Measurements from ENCODE around the gene SPG7.

SPG7 gene

DNA sequence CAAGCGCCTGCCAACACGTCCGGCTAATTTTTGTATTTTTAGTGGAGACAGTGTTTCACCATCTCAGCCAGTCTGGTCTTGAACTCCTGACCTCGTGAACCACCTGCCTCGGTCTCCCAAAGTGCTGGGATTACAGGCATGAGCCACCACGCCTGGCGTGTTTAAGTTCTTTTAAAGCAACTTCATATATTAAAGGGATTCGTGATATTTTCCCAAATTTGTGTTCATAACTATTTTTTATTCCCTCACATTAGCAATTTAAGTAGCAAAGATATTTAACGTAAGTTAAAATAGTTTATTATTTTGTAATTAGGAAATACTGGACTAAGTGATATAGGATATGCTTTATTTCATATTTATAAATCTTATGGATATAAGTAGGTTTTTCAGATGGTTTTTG lies 4.2 kb downstream of the SPG7 start:
- TF ChIP-seq, protein P1, sequence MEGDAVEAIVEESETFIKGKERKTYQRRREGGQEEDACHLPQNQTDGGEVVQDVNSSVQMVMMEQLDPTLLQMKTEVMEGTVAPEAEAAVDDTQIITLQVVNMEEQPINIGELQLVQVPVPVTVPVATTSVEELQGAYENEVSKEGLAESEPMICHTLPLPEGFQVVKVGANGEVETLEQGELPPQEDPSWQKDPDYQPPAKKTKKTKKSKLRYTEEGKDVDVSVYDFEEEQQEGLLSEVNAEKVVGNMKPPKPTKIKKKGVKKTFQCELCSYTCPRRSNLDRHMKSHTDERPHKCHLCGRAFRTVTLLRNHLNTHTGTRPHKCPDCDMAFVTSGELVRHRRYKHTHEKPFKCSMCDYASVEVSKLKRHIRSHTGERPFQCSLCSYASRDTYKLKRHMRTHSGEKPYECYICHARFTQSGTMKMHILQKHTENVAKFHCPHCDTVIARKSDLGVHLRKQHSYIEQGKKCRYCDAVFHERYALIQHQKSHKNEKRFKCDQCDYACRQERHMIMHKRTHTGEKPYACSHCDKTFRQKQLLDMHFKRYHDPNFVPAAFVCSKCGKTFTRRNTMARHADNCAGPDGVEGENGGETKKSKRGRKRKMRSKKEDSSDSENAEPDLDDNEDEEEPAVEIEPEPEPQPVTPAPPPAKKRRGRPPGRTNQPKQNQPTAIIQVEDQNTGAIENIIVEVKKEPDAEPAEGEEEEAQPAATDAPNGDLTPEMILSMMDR (IDR thresholded peaks at IDR 0.05; ENCODE audit: low read length, missing control alignments): no peak
- no peak overlapping the region for H3K4me3 ChIP-seq (replicated peaks; ENCODE audit: low read depth, low read length)
- no peak for DNase-seq (ENCODE audit: low read depth)

DNA sequence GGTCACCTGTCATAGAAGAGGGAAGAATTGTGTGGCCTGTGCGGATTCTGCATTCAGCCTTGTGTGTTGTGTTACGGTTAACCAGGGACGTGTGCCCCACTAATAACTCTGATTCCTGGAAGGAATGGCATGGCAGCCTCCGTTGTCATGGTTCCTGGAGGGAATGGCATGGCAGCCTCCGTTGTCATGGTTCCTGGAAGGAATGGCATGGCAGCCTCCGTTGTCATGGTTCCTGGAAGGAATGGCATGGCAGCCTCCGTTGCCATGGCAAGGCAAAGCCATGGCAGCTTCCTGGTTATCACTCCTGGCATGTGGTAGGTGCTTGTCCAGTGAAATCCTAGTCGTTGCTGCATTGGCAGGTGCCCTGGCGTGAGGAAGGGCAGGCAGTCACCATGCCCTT lies 8.9 kb downstream of the SPG7 start:
- no peak overlapping the region for H3K4me3 ChIP-seq (replicated peaks; ENCODE audit: low read depth, low read length)
- no peak for DNase-seq (ENCODE audit: low read depth)
- TF ChIP-seq, protein P1 (IDR thresholded peaks at IDR 0.05; ENCODE audit: low read length, missing control alignments): no peak

DNA sequence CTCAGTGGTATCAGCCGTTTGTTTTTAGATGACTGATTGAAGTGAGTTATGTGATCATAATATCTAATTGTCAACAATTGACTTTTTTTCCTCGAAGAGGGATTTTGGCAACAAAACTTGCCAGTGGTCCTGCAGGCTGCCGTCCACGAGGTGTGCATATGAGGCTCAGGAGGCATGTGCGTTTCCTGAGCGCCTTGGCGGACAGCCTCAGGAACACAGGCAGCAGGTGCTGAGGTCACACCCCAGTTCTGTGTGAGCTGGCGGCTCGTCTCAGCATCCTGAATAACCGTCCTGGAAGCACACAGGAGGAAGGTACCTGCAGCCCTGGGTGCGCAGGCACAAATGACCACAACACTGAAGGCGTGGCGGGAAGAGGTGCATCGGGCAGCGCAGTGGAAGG lies 11.7 kb downstream of the SPG7 start:
- TF ChIP-seq, protein P1 (IDR thresholded peaks at IDR 0.05; ENCODE audit: low read length, missing control alignments): no peak
- no peak for DNase-seq (ENCODE audit: low read depth)
- H3K4me3 ChIP-seq (replicated peaks; ENCODE audit: low read depth, low read length): no peak overlapping the region

GRCh38 chr16:89522287-89522686 lies 14.1 kb downstream of the SPG7 start:
- TF ChIP-seq, protein P1 (IDR thresholded peaks at IDR 0.05; ENCODE audit: low read length, missing control alignments): no peak
- no peak for DNase-seq (ENCODE audit: low read depth)
- H3K4me3 ChIP-seq (replicated peaks; ENCODE audit: low read depth, low read length): no peak overlapping the region

DNA sequence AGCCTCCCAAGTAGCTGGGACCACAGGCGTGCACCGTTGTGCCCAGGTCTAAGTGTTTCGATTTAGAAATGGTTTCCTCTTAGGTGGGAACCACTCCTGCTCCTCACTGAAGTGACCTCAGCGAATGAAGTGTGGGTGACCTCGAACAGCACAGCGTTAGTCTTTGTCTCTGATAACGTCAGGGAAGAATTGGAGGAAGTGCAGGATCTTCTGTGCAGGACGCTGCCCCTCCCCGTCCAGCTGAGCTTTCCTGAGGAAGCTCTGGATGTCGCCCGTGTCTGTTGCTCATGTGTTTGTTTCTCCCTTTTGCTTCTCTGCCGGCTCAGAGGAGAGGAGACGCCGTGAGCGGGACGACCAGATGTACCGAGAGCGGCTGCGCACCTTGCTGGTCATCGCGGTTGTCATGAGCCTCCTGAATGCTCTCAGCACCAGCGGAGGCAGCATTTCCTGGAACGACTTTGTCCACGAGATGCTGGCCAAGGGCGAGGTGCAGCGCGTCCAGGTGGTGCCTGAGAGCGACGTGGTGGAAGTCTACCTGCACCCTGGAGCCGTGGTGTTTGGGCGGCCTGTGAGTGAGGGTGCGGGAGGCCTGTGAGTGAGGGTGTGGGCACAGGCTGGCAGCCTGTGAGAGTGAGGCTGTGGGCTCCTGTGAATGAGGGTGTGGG lies 15.6 kb downstream of the SPG7 start:
- DNase-seq (ENCODE audit: low read depth): no peak
- no peak overlapping the region for H3K4me3 ChIP-seq (replicated peaks; ENCODE audit: low read depth, low read length)
- TF ChIP-seq, protein P1 (IDR thresholded peaks at IDR 0.05; ENCODE audit: low read length, missing control alignments): no peak

- H3K4me3 ChIP-seq (replicated peaks; ENCODE audit: low read depth, low read length): no peak overlapping the region
- DNase-seq (ENCODE audit: low read depth): no peak
- TF ChIP-seq, protein P1 (IDR thresholded peaks at IDR 0.05; ENCODE audit: low read length, missing control alignments): no peak
These were observed 17.1 kb downstream of the SPG7 start for GRCh38 chr16:89525146-89525913.
